ENCODE results near the gene ACOT7. TPM values are rescaled to one million over a fixed set of nuclear protein-coding genes. Genes with fewer than 3 reads are reported as not detected.

The ACOT7 gene
- polyA plus RNA-seq, 1 donor, result 17.7 TPM

DNA sequence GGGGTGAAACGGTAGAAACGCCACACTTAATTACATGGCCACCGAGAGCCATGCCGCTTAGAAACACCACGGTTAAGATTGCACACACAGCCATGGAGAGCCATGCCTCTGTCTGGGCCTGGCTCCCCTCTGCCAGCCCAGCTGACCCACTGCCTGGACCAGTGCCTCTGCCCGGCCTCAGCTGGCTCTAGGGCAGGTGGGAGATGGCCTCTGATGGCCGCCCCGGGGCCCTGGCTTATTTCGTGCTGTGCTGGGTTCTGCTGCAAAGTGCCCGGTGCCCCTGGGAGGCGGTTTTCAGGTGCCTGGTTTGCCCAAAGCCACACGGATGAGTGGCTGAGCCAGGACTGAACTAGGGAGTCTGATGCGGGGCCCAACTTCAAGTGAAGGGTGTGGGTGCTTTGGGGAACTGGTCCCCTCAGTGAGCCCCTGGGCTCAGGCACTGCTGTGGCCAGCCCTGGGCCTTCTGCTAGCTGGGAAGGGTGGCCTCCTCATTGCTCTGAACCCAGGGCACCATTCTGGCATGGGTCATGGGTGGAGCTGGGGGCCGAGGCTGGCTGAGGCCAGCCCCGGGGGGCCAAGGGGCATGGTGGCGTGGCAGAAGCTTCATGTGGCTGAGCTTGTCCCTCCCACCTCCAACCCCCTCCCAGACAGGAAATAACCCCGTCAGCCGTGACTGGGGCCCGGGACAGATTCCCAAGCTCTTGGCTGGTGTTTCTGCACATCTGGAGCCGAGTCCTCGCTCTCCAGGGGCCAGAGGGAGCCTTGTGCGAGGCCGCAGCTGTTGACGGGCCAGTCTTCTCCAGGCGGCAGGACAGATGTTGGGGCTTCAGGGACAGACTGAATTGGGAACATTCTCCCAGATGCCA, 130.8 kb downstream of the ACOT7 start:
- peak; percentile 87 for DNase-seq

DNA sequence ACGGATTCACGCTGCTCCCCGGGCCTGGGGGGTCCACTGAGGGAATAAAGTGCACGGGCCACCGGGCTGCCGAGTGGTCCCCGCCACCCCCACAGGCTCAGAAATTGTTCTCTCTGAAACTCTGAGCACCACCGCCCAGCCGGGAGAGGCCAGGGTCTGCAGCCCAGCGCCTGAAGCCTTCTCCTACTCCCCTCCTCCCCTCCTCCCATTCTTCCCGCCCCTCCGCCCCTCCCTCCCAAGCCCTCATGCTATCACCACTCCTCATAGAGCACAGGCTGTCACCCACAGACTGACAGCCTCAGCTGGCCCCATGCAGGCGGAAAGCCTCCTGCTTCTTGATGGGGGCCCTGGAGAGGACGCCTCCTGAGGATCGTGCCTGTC, 132.0 kb downstream of the ACOT7 start:
- DNase-seq, result no peak

DNA sequence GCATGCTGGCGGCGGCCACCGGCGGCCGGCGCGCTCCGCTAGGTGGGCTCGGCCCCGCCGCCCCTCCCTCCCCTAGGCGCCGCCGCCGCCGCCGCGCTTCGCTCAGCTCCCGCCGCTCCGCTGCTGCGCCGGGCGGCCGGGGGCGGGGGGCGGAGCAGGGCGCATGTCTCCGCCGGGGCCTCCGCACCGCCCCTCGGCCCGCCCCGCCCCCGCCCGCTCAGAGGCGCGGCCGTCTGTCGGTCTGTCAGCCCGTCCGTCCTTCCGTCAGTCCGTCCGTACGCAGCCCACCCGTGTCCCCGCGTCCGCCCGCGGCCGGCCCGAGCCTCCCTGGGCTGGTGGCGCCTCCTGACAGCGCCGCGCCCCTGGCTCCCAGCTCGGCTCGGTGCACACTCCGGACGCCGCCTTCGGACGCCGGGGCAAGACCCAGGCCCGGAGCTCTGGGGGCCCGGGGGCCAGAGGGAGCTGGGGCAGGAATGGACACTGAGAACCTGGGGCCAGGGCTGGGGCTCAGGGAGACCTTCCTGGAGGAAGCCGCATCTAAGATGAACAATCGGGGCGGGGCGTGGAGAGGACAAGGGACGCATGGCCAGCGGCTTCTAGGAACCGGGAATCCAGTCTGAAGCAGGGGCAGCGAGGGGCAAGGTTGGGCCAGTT, 132.5 kb downstream of the ACOT7 start, which contains the start of gene GPR153:
GPR153 (minus strand) TSS at position 138 of the 654 bp plus-strand sequence. CDS start 6,193 bp downstream, outside the sequence.
- no peak for DNase-seq

DNA sequence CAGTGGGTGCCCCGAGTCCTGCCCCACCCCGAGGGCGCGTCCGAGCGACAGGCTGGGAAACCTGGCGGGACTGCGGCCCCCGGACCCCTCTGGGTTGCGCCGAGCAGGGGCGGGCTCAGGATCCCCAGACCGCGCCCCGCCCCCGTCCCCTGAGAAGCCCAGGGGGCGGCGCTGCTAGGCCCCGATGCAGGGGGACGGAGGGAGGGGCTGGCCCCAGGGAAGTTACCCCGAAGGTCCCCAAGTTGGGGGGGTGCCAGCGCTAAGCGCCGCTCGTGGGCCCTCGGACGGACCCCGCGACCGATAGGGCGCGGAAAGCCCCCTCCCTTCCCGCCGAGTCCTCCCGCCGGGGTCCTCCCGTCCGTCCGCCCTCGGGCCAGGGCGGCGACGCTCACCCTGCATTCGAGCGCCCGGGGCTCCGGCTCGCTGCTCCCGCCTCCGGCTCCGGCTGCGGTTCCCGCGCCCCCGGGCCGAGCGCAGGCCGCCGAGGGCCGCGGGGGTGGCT, 133.1 kb downstream of the ACOT7 start:
- DNase-seq, result no peak

DNA sequence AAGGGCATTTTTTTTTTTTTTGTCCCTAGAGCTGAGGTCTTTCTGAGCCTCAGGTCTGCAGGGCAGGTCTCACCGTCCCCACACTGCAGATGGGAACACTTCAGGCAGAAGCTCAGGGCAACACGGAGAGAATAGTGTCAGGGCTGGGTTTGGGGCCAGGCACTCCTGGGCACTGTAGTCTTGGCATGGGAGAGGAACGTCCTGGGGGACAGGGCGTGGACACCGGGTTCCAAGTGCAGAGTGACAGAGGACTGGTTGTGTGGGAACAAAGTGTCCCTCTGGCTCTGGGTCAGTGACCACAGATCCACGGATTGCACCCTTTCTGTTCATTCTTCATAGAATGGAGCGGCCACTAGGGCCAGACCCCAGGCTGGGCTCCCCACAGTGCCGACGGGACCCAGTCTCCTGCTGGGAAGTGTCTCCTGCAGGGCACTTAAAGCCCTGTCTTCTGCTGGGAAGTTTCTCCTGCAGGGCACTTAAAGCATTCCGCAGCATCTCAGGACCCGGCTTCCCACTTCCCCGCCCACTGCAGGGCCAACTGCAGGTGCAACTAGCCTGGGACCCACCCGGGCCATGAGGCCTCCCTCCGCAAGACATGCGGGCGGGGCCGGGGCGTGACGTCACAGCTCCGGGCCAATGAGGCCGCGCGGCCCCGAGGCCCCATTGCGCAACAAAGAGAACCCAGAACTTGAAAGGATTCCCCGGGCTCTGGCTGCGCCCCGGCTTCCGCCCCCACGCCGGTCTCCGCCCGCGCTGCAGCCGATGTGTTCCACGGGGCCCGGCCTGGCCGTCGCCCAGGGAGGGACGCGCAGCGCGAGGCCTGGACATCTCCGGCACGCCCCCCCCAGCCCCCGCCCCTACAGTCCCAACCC, 133.8 kb downstream of the ACOT7 start:
- peak; percentile 73 for DNase-seq

DNA sequence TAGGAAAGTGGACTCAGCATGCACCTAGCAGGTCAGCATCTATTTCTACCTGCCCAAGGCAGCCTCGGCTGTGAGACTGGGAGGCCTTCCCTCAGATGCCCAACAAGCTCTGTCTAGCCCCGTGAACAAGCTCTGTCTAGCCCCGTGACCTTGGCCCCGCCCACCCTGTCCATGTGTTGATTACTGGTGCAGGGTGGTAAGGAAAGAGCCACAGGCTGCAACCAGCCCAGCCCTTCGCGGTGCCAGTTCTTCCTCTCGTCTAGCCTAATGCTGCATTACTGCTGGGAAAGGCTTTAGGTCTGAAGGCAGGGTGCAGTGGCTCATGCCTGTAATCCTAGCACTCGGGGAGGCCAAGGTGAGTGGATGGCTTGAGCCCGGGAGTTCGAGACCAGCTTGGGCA, 134.9 kb downstream of the ACOT7 start:
- DNase-seq, result no peak

DNA sequence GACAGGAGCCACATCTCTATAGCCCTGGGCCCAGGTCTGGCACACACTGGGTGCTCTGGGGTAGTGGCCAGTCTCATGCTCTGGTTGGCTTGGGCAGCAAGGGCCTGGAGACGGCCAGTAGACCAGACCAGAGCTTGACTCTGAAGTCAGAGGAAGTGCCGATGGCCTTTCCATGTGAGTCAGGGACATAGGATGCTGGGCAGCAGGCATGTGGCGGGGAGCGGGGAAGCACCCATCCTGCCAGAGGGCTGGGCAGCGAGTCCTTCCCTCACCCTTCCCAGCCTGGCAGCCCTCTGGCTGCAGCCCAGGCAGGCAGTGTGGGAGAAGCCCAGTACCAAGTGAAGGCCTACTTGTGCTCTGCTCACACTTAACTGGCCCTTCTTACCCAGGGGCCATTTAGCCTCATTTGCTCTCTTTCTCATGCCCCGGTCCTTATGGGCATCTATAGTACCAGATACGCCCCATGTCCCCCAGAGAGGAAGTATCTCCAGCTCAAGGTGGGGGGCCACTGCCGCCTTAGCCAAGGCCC, 136.0 kb downstream of the ACOT7 start:
- DNase-seq, result no peak

DNA sequence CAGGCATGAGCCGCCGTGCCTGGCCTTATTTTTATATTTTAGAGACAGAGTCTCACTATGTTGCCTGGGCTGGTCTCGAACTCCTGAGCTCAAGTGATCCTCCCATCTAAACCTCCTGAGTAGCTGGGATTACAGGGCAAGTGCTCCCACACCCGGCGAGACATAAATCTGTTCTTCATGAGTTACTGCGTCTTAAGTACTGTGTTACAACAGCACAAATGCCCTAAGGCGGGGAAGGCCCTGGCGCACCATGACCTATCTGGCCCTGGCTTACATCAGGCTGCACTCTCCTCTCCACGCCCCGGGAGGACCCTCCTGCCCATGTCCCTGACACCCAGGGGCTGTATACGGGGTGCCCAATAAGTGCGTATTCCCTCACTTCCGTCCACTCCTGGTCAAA, 136.9 kb downstream of the ACOT7 start:
- no peak for DNase-seq

DNA sequence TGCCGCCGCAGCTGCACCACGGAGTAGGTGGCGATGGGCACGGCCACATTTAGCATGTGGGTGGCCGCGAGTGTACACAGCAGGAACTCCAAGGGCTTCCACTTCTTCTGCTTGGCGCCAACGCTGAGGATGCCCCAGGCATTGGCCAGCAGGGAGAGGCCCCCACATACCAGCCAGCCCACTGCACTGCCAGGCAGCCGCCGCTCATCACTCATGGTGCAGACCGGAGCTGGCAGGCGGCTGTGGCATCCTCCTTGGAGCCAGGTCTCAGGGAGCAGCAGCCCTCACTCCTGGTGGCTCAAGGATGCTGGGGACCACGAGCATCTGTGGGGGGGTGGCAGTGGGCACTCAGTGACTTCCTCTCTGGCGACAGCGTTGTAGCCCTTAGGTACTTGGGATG, 138.9 kb downstream of the ACOT7 start:
- no peak for DNase-seq

DNA sequence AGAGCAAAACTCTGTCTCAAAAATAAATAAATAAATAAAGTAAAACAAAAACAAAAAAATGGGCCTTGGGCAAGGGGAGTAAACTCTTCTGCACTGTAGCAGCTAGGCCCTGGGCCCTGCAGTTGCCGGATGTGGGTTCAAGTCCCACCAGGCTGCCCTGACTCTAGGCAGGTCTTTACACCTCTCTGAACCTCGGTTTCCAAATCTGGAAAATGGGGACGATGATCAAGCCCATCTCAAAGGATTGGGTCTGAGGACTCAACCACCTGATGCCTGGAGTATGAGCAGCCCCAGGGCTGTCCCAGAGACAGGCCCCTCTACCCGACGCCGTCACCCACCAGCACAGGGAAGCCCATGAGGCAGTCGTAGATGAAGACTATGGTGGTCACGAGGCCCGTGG, 140.2 kb downstream of the ACOT7 start:
- DNase-seq, result no peak

DNA sequence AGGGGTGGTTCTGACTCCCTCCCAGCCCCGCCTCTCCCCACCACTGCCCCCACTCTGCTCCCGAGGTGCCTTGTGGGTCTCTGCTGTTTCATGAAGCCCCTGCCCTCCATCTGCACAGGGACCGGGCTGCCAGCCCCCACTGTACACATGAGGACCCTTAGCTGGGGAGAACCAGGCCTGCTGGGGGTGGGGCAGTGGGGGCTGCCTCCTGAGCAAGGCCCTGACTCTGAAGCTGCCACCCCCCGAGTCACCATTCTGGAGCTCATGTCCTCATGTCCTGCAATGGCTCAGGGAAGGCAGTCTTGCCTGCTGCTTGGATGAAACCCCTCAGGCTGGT, 141.2 kb downstream of the ACOT7 start:
- DNase-seq, result no peak

DNA sequence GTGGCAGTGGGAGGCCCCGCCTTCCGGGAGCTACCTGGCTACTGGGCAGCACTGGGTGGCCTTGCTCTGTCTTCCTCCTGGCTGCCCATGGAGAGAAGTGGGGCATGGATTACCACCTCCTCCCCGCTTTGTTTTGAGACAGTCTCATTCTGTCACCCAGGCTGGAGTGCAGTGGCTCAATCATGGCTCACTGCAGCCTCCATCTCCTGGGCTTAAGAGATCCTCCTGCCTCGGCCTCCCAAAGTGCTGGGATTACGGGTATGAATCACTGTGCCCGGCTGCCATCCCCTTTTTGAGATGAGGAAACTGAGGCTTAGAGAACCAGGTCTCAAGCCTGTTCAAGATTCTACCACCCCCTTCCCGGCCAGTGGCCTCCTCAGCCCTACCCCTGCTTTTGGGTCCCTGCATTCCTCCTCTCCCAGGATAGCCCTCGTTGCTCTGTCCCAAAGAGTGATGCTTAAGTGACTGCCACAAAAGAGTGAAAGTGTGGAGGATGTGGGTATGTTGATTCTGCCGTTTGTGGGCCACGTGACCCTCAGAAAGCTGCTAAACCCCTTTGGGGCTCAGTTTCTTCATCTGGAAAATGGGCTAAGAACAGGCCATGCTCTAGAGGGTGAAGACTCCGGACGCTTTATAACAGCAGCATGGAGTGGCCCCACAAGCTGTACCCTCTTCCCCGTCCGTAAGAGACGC, 141.7 kb downstream of the ACOT7 start:
- no peak for DNase-seq

DNA sequence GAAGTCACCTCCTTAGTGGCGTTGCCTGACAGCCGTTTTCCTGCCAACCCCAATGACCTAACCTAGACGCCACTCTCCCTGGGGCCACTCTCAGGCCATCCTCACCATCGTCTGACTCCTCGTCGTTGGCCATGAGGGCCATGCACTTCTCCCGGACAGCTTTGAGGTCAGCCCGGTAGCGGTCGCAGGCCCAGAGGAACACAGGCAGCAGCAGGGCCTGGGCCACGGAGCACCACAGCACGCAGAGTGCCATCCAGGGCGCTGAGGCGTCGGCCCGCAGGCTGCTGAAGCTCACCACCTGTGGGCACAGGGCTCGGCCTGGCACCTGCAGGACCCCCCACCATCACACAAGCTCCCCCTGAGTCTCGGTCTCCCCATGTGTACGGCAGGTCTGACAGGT, 142.3 kb downstream of the ACOT7 start:
- DNase-seq, result no peak

DNA sequence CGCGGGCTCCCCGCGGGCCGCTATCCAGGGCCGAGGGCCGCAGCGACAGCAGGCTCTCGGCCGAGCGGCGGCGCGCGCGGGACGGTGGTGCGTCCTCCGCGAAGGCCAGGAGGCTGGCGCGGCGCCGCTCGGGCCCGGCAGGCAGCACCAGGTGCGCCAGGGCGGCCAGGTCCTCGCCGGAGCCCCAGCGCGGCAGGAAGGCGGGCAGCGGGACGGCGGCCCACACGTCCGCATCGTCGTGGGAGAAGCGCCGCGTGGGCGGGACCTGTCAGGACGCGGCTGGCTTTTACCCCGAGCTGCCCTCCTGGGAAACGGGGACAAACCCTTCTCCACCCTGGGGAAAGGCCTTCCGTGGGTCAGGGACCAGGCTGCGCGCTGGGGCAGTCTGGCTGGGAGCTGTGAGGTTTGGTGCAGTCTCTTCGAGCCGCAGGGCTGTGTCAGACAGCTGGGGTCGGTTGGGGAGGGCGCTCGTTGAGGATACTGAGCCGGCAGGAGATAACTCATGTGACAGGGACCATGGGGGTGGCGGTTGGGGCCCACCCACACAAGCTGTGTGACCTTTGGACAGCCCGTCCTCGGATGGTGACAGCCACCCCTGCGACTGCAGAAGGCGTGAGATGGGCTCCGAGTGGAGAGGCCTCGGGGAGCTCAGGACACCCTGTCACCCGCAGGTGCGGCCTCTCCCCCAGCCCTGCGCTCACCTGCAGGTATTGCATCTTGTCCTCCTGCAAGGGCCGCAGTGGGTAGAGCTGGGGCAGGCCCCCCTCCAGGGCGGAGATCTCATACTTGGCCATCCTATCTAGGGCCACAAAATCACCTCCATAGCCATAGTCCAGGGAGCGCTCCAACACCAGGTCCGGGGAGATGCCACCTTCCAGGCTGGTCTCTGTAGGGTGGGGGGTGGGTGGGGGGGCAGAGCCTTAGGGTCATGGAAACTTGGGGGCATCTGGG, 143.6 kb downstream of the ACOT7 start:
- no peak for DNase-seq

DNA sequence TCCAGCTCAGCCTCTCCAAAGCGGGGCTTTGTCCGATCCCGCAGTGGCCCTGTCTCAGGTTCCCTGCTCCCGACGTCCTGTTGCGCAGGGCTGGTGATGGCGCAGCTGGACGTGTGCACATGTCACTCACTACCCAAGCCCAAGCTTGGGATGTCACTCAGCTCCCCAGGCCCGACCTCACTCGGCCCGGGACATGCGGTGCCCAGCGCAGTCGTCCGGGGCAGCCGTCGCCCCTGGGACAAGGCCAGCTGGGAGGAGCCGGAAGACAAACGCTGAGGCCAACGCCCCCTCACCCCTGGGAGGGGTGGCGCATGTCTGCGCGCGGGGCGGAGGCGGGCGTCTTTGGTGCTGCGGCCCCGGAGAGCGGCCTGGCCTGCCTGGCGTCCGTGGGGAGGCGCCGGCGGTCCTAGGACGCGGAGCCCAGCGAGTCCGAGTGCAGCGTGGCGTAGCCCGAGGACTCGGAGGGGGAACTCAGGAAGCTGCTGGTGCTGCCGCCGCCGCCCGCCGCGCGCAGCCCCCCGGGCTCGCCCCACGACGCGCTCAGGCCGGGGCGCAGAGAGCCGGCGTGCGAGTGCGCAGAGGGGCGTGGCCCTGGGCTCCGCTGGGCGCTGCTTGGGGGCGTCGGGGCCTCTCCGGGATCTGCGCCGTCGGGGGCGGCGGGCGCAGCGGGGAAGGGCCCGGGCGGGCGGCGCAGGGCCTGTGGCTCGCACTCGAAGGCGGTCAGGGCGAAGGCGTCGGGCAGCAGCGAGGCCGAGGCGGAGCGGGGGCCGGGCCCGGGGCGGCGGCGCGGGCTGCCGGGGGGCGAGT, 144.4 kb downstream of the ACOT7 start:
- DNase-seq, result no peak

DNA sequence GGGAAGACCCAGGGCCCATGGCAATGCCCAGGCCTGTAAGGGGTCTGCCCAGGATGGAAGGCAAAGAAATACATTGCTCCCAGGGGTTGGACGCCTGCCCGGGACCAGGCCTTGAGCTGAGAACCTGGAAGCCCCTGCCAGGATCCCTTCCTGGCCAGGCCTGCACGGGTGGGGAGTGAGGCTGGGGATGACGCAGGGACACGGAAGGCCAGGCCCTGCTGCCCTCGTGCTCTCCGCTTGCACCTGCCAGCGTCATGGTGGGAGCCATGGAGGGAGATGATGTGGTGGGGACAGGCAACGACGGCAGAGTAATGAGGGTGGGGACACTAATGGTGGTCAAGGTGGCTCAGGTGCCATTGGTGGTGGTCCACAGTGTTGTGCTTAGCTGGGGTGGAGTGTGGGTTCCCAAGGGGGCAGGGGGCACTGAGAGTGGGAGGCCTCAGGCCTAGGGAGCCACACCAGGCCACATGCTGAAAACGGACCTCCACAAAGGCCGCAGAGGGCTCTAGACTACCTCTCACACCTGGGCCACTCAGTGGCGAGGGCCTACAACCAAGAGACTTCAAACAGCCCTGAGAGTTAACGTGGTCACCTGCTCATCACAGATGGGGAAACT, 145.3 kb downstream of the ACOT7 start:
- no peak for DNase-seq

DNA sequence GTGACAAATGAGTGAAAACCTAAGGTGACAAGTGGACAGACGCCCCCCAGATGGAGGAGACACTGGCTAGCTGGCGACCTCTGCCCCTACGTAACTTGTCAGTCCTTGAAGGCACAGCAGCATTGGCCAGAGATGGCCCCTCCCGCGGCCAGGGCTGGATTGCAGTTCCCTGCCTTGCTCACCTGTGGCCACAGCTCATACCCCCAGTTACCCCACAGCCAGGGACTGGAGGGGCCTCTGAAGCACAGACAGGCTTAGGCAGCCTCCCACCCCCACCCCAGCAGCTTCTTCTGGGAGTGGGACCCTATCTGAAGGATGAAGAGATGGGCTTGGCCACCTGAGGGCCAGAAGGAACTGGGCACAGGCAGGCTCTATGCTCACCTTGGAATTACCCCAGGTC, 145.9 kb downstream of the ACOT7 start:
- DNase-seq, result no peak

DNA sequence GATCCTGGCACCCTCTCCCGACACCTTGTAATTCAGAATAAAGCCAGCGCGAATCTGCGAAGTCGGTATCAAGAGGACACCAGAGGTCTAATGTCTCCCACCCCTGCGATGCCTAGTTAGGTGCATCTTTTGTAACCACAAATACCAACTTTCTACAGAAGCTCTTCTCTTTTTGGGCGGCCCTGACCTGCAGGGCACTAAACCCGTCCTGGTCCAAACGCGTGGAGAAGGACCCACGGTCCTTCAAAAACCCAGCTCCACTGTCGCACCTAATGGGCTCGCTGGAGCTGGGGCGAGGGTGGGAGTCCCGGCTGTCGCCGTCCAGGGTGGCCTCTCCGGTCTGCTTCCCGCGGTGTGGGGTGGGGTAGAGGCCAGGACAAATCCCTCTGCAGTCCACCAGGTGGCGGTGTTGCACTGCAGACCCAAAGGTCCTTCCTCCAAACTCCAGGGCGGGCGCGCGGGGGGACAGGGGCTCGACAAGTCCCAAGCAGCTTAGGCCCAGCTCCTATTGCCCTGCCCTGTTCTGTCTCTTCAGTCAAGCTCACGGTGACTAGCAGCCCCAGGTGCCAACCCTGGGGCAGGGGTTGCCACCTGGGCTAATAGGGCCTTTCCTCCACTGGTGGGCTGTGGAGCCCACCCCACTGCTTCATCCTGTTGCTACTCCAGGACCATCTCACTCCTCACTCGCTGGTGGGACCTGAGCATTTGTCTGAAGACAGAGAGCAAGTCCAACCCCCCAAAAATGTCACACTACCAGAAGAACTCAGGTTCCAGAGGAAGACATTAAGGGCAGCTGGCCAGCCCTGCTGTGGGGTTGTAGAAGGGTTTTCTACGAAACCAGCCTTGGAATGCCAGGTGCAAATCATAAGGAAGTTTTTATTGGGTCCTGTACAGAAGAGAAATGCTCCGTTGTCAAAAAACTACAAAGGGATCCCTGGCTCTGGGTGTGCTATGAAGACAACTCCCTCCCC, 146.8 kb downstream of the ACOT7 start:
- DNase-seq, result peak; percentile 84

Data from hindlimb muscle (tissue), 1 donor.